Upper lobe of left lung (tissue), 4 donors: ENCODE results near the gene RBM39.

Experiments used
- CTCF ChIP-seq, 6 experiments: fragments of 450-650 bp in 4 of 6; fragments of 200-600 bp in 2 of 6; sonication (generic) in 2 of 6; IDR thresholded peaks; one replicate each; pipeline ENCODE4 v1.5.1; 2016 to 2019; ENCODE audit warnings: antibody characterized with exemption in 6 of 6
- POLR2A ChIP-seq, 4 donors: fragments of 450-650 bp; IDR thresholded peaks; one replicate each; pipeline ENCODE4 v1.5.1; 2016 to 2017; ENCODE audit warnings: antibody characterized with exemption in 4 of 4, mild to moderate bottlenecking in 2 of 4

GRCh38 chr20:35695245-35695749 is 46.8 kb downstream of the RBM39 start:
- TF ChIP-seq CTCF (IDR thresholded peaks at IDR 0.05) (no peak), POLR2A (IDR thresholded peaks at IDR 0.05) (no peak)
